ENCODE data around the gene ADAMTSL1.

ADAMTSL1 gene

GRCh38 chr9:18857769-18858168, 383.8 kb downstream of the ADAMTSL1 start:
- DNase-seq (ENCODE audit: low spot score): no peak
- TF ChIP-seq CTCF (IDR thresholded peaks at IDR 0.05; ENCODE audit: borderline replicate concordance, control extremely low read depth, extremely low read depth, insufficient read depth, missing control alignments): no peak
- in situ Hi-C loops (cut with MboI; ENCODE audit: low sequenced_read_pairs, unreplicated experiment): no loop called here

- TF ChIP-seq CTCF (IDR thresholded peaks at IDR 0.05; ENCODE audit: borderline replicate concordance, control extremely low read depth, extremely low read depth, insufficient read depth, missing control alignments): no peak
- DNase-seq (ENCODE audit: low spot score): no peak
- in situ Hi-C loops (cut with MboI; ENCODE audit: low sequenced_read_pairs, unreplicated experiment): no loop called here
These were observed 387.9 kb downstream of the ADAMTSL1 start for GRCh38 chr9:18861609-18862544.

GRCh38 chr9:18863791-18864190, 389.8 kb downstream of the ADAMTSL1 start:
- no peak for DNase-seq (ENCODE audit: low spot score)
- in situ Hi-C loops (cut with MboI; ENCODE audit: low sequenced_read_pairs, unreplicated experiment): no loop called here
- no peak for TF ChIP-seq CTCF (IDR thresholded peaks at IDR 0.05; ENCODE audit: borderline replicate concordance, control extremely low read depth, extremely low read depth, insufficient read depth, missing control alignments)

- in situ Hi-C loops (cut with MboI; ENCODE audit: low sequenced_read_pairs, unreplicated experiment): no loop called here
- no peak for DNase-seq (ENCODE audit: low spot score)
- TF ChIP-seq CTCF (IDR thresholded peaks at IDR 0.05; ENCODE audit: borderline replicate concordance, control extremely low read depth, extremely low read depth, insufficient read depth, missing control alignments): no peak
These were observed 390.6 kb downstream of the ADAMTSL1 start for GRCh38 chr9:18864516-18864915.

- TF ChIP-seq CTCF (IDR thresholded peaks at IDR 0.05; ENCODE audit: borderline replicate concordance, control extremely low read depth, extremely low read depth, insufficient read depth, missing control alignments): no peak
- in situ Hi-C loops (cut with MboI; ENCODE audit: low sequenced_read_pairs, unreplicated experiment): no loop called here
- DNase-seq (ENCODE audit: low spot score): no peak
These were observed 391.6 kb downstream of the ADAMTSL1 start for GRCh38 chr9:18865542-18865941.

- in situ Hi-C loops (cut with MboI; ENCODE audit: low sequenced_read_pairs, unreplicated experiment): no loop called here
- no peak for DNase-seq (ENCODE audit: low spot score)
- TF ChIP-seq CTCF (IDR thresholded peaks at IDR 0.05; ENCODE audit: borderline replicate concordance, control extremely low read depth, extremely low read depth, insufficient read depth, missing control alignments): no peak
These were observed 392.3 kb downstream of the ADAMTSL1 start for GRCh38 chr9:18866121-18866831.
